ENCODE measurements around the gene RGS4. TPM values are rescaled to one million over a fixed set of nuclear protein-coding genes. Genes with fewer than 3 reads are reported as not detected.

RGS4 gene
- total RNA-seq, 3 donors from 2014 or later = 0.46 to 11.1 (median 1.5) TPM

DNA sequence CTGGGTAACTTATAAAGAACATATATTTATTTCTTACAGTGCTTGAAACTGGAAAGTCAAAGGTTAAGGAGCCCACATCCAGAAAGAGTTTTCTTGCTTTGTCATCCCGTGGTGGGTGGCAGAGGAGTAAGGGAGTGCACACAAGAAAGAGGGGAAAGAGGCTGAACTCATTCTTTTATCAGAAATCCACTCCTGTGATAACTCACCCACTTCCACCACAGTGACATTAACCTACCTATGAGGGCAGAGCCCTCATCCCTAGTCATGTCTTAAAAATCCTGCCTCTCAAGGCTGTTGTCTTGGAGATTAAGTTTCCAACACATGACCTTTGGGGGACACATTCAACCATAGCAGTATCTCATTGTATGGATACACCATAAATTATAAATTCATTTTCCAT is 32.5 kb upstream of the RGS4 start:
- intact Hi-C loops (cut with DNase I, micrococcal nuclease) = no loop called here
- ATAC-seq (no peak), DNase-seq (no peak)
- no peak overlapping the region for H3K4me3 ChIP-seq
- no peaks in the 10 kb centered on the region for H3K36me3 ChIP-seq (ENCODE audit: low read depth)
- H3K9me3 ChIP-seq = no peaks in the 10 kb centered on the region
- H3K4me1 ChIP-seq (ENCODE audit: low read depth) = no peaks in the 10 kb centered on the region
- TF ChIP-seq, protein P1, sequence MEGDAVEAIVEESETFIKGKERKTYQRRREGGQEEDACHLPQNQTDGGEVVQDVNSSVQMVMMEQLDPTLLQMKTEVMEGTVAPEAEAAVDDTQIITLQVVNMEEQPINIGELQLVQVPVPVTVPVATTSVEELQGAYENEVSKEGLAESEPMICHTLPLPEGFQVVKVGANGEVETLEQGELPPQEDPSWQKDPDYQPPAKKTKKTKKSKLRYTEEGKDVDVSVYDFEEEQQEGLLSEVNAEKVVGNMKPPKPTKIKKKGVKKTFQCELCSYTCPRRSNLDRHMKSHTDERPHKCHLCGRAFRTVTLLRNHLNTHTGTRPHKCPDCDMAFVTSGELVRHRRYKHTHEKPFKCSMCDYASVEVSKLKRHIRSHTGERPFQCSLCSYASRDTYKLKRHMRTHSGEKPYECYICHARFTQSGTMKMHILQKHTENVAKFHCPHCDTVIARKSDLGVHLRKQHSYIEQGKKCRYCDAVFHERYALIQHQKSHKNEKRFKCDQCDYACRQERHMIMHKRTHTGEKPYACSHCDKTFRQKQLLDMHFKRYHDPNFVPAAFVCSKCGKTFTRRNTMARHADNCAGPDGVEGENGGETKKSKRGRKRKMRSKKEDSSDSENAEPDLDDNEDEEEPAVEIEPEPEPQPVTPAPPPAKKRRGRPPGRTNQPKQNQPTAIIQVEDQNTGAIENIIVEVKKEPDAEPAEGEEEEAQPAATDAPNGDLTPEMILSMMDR (IDR thresholded peaks at IDR 0.05) = no peak

DNA sequence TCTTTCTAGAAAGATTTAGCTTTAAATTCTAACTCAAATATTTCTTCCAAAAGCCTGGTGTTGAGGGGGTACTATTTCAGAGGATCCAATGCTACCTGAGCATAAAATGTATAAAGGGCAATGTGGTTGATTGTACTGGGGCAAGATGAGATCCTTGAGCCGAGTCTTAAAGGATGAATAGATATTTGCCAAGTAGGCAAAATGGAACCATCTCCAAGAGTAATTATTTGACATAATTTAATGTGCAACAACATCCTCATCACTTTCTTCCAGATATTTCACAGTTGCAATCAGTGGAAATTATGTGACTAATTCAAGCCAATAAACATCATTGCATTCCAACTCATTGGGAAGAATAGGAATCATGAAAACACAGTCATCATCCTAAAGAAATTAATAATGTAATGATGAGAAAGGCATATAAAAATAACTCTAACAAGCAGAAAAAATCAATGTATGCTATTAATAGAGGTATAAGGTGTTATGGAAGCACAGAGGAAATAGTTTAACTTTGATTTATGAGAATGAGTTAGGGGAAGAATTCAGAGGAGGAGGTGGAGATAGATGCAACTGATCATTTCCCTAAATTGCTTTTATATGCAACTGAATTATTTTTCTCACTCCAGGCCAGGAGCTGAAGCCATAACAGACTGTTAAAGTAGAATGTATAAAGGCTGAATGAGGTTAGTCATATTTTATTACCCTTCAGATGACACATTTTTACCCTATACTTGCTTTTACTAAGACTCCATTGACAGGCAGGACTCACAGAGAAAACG is 30.0 kb upstream of the RGS4 start:
- Histone ChIP-seq H3K9me3 (no peaks in the 10 kb centered on the region), H3K4me3 (no peak overlapping the region), H3K36me3 (ENCODE audit: low read depth) (no peaks in the 10 kb centered on the region), H3K4me1 (ENCODE audit: low read depth) (no peaks in the 10 kb centered on the region)
- intact Hi-C loops (cut with DNase I, micrococcal nuclease) = no loop called here
- no peak for ATAC-seq
- TF ChIP-seq, protein P1 (IDR thresholded peaks at IDR 0.05) = no peak
- DNase-seq = no peak

- H3K4me3 ChIP-seq = no peak overlapping the region
- H3K36me3 ChIP-seq (ENCODE audit: low read depth) = no peaks in the 10 kb centered on the region
- TF ChIP-seq, protein P1 (IDR thresholded peaks at IDR 0.05) = no peak
- DNase-seq (no peak), ATAC-seq (no peak)
- intact Hi-C loops (cut with DNase I, micrococcal nuclease) = no loop called here
- no peaks in the 10 kb centered on the region for H3K9me3 ChIP-seq
- H3K4me1 ChIP-seq (ENCODE audit: low read depth) = no peaks in the 10 kb centered on the region
Measured at GRCh38 chr1:163039707-163040093, 29.5 kb upstream of the RGS4 start.

GRCh38 chr1:163046071-163046470 is 23.1 kb upstream of the RGS4 start:
- DNase-seq (no peak), ATAC-seq (no peak)
- intact Hi-C loops (cut with DNase I, micrococcal nuclease) = no loop called here
- no peaks in the 10 kb centered on the region for H3K36me3 ChIP-seq (ENCODE audit: low read depth)
- no peaks in the 10 kb centered on the region for H3K4me1 ChIP-seq (ENCODE audit: low read depth)
- no peaks in the 10 kb centered on the region for H3K9me3 ChIP-seq
- TF ChIP-seq, protein P1 (IDR thresholded peaks at IDR 0.05) = no peak
- no peak overlapping the region for H3K4me3 ChIP-seq

DNA sequence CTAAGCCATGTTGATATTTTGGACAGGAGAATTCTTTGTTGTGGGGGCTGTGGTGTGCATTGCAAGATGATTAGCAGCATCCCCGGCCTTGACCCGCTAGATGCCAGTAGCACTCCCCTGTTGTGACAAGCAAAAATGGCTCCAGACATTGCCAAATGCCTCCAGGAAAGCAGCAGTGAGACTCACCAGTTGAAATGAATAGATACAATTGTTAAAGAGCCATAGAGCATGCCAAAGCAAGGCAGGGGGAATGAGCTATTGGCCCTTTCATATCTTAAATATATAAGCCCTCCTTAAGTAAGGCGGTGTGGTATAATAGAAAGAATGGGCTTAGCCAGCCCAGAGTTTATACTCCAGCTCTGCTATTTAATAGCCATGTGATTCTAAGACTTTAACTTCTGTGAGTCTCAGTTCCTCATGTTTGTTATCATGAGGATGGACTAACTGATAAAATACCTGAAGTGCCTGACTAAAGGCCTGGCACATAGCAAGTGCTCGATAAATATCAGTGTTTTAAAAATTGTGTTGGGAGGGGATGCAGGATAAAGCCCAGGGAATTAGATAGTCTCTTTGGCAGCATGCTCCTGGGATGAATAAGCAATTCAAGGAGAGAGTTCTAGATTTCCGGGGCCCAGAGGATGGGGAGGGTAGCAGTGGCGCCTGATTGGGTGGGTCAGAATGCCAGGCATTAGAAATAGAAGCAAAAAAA is 21.1 kb upstream of the RGS4 start:
- DNase-seq = no peak
- no peak overlapping the region for H3K4me3 ChIP-seq
- TF ChIP-seq, protein P1 (IDR thresholded peaks at IDR 0.05) = no peak
- no peaks in the 10 kb centered on the region for H3K36me3 ChIP-seq (ENCODE audit: low read depth)
- intact Hi-C loops (cut with DNase I, micrococcal nuclease) = no loop called here
- ATAC-seq = no peak
- no peaks in the 10 kb centered on the region for H3K9me3 ChIP-seq
- no peaks in the 10 kb centered on the region for H3K4me1 ChIP-seq (ENCODE audit: low read depth)
